Activated naive CD4-positive, alpha-beta T cell treated with anti-CD3 and anti-CD28 coated beads, Interleukin-2, amount 10 ng/mL, durations not matched to agents 7 days and 5 days (primary cell): Measurements from ENCODE around the gene NHERF2.
"Not testable (repeated sequence)": the region's sequence is repeated elsewhere in the genome, so short reads cannot be mapped to it uniquely, and the experiment has no call there.

Experiments
- CTCF ChIA-PET: fragments of 350-600 bp; sonication (Branson Sonifier 250); formaldehyde crosslinking; loops from one replicate; lab custom pipeline; 2021; ENCODE audit warnings: antibody characterized with exemption; lab: Charles Lee
- DNase-seq: peaks from one replicate; pipeline ENCODE4 v3.0.0-alpha.2; 2020
- H3K27ac Mint-ChIP-seq: one replicate; pipeline ENCODE4 v1.8.0; 2021; ENCODE audit warnings: mild to moderate bottlenecking, moderate library complexity, mixed read lengths
- H3K27me3 Mint-ChIP-seq: one replicate; pipeline ENCODE4 v1.8.0; 2021; ENCODE audit warnings: mild to moderate bottlenecking, mixed read lengths
- H3K36me3 Mint-ChIP-seq: one replicate; pipeline ENCODE4 v1.8.0; 2021; ENCODE audit warnings: mixed read lengths
- H3K4me1 Mint-ChIP-seq: one replicate; pipeline ENCODE4 v1.8.0; 2021; ENCODE audit warnings: mixed read lengths
- H3K4me3 Mint-ChIP-seq: one replicate; pipeline ENCODE4 v1.8.0; 2021; ENCODE audit warnings: mild to moderate bottlenecking, moderate library complexity, mixed read lengths
- H3K9me3 Mint-ChIP-seq: one replicate; pipeline ENCODE4 v1.8.0; 2021; ENCODE audit warnings: mixed read lengths

Gene NHERF2

GRCh38 chr16:2006317-2006716, 20.4 kb upstream of the NHERF2 start:
- CTCF ChIA-PET: no interaction called here
- H3K27ac Mint-ChIP-seq: no peak overlapping the region
- peaks cover 51% of the 10 kb centered on the region for H3K4me1 Mint-ChIP-seq
- H3K27me3 Mint-ChIP-seq: no peaks in the 10 kb centered on the region
- H3K9me3 Mint-ChIP-seq: no peaks in the 10 kb centered on the region
- DNase-seq: no peak
- H3K36me3 Mint-ChIP-seq: peaks cover 16% of the 10 kb centered on the region
- H3K4me3 Mint-ChIP-seq: no peak overlapping the region

- no peak for DNase-seq
- peaks cover 51% of the 10 kb centered on the region for H3K4me1 Mint-ChIP-seq
- H3K9me3 Mint-ChIP-seq: no peaks in the 10 kb centered on the region
- H3K27me3 Mint-ChIP-seq: no peaks in the 10 kb centered on the region
- peak overlapping the region; percentile 92 for H3K27ac Mint-ChIP-seq
- CTCF ChIA-PET: interaction anchor here (2.0 kb wide), 1 partner anchor 133 kb away, joined by 8 read pairs; no protein-coding TSS in a partner anchor
- peak overlapping the region; percentile 86 for H3K4me3 Mint-ChIP-seq
- peaks cover 11% of the 10 kb centered on the region for H3K36me3 Mint-ChIP-seq
These were observed 19.4 kb upstream of the NHERF2 start for GRCh38 chr16:2007081-2007836.

GRCh38 chr16:2008009-2008526, 18.6 kb upstream of the NHERF2 start:
- DNase-seq: peak; percentile 52
- Mint-ChIP-seq H3K4me1 (peaks cover 51% of the 10 kb centered on the region), H3K27me3 (no peaks in the 10 kb centered on the region), H3K9me3 (no peaks in the 10 kb centered on the region), H3K27ac (peak overlapping the region; percentile 92), H3K36me3 (peaks cover 9% of the 10 kb centered on the region), H3K4me3 (peak overlapping the region; percentile 86)
- CTCF ChIA-PET: interaction anchor here (2.0 kb wide), 1 partner anchor 132 kb away, joined by 8 read pairs; no protein-coding TSS in a partner anchor

DNA sequence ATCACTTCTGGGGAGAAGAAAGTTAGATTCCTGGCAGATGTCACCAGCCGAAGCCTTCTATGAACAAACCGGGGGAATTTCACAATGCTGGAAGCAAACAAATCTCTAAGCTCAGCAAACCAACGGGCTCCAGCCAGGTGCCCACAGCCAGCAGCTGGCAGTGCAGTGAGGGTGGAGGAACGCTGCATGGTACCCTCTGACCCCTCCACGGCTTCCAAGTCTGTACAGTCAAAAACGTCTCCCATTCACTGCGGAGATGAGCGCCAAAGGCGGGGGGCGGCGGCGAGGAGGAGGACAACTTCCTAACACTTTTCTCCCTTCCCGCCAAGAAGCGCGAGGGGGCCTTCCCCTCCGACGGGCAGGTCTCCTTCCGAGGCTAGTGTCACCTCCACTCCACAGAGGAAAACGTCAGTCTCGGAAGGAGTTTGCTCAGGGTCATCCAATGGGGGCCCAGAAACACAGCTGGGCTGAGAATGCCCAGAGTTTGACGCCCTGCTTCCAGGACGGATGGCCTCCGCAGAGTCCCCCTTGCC, 18.0 kb upstream of the NHERF2 start:
- H3K4me3 Mint-ChIP-seq: peak overlapping the region; percentile 86
- DNase-seq: peak; percentile 57
- H3K36me3 Mint-ChIP-seq: peaks cover 8% of the 10 kb centered on the region
- no peaks in the 10 kb centered on the region for H3K9me3 Mint-ChIP-seq
- CTCF ChIA-PET: interaction anchor here (2.0 kb wide), 1 partner anchor 132 kb away, joined by 8 read pairs; no protein-coding TSS in a partner anchor
- peaks cover 51% of the 10 kb centered on the region for H3K4me1 Mint-ChIP-seq
- peak overlapping the region; percentile 92 for H3K27ac Mint-ChIP-seq
- H3K27me3 Mint-ChIP-seq: no peaks in the 10 kb centered on the region

- Mint-ChIP-seq H3K27me3 (no peaks in the 10 kb centered on the region), H3K4me3 (peak overlapping the region; percentile 86), H3K36me3 (peaks cover 8% of the 10 kb centered on the region), H3K27ac (peak overlapping the region; percentile 92), H3K9me3 (no peaks in the 10 kb centered on the region), H3K4me1 (peaks cover 47% of the 10 kb centered on the region)
- DNase-seq: peak; percentile 43
- CTCF ChIA-PET: interaction anchor here (2.0 kb wide), 1 partner anchor 131 kb away, joined by 8 read pairs; no protein-coding TSS in a partner anchor
These were observed 17.5 kb upstream of the NHERF2 start for GRCh38 chr16:2009164-2009711.

- H3K9me3 Mint-ChIP-seq: no peaks in the 10 kb centered on the region
- H3K36me3 Mint-ChIP-seq: peaks cover 8% of the 10 kb centered on the region
- peaks cover 42% of the 10 kb centered on the region for H3K4me1 Mint-ChIP-seq
- no peaks in the 10 kb centered on the region for H3K27me3 Mint-ChIP-seq
- H3K27ac Mint-ChIP-seq: peak within 1 kb of the TSS; percentile 92
- peak; percentile 85 for DNase-seq
- CTCF ChIA-PET: no interaction called here
- H3K4me3 Mint-ChIP-seq: peak within 1 kb of the TSS; percentile 90
These were observed 16.8 kb upstream of the NHERF2 start, which contains the start of gene ZNF598 for GRCh38 chr16:2009791-2010510. Gene ZNF598, minus strand, starts transcription at chr16:2009821.

- not testable (repeated sequence) for H3K4me3 Mint-ChIP-seq, H3K27ac Mint-ChIP-seq
These were observed 15.0 kb upstream of the NHERF2 start for GRCh38 chr16:2011726-2012125.

DNA sequence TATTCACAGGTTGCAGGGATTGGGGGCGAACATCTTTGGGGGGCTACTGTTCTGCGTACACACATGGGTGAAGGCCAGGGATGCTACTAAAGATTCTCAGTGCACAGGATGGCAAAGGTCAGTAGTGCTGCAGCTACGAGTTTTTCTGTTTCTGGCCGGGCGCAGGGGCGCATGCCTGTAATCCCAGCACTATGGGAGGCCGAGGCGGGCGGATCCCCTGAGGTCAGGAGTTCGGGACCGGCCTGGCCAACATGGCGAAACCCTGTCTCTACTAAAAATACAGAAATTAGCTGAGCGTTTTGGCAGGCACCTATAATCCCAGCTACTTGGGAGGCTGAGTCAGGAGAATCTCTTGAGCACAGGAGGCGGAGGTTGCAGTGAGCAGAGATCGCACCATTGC, 13.2 kb upstream of the NHERF2 start:
- Mint-ChIP-seq H3K9me3 (no peaks in the 10 kb centered on the region), H3K27ac (no peak overlapping the region), H3K4me3 (no peak overlapping the region), H3K4me1 (peaks cover 12% of the 10 kb centered on the region), H3K27me3 (peaks cover 25% of the 10 kb centered on the region), H3K36me3 (peaks cover 2% of the 10 kb centered on the region)
- CTCF ChIA-PET: interaction anchor here (1.0 to 2.0 kb wide), 3 partner anchors 9 to 127 kb away, joined by 3 to 9 read pairs (median 6); no protein-coding TSS in a partner anchor
- no peak for DNase-seq

More at GRCh38 chr16:2011726-2012125, 15.0 kb upstream of the NHERF2 start:
- peaks cover 30% of the 10 kb centered on the region for H3K4me1 Mint-ChIP-seq
- H3K27me3 Mint-ChIP-seq, CTCF ChIA-PET, DNase-seq, H3K9me3 Mint-ChIP-seq, H3K36me3 Mint-ChIP-seq: not testable (repeated sequence)

DNA sequence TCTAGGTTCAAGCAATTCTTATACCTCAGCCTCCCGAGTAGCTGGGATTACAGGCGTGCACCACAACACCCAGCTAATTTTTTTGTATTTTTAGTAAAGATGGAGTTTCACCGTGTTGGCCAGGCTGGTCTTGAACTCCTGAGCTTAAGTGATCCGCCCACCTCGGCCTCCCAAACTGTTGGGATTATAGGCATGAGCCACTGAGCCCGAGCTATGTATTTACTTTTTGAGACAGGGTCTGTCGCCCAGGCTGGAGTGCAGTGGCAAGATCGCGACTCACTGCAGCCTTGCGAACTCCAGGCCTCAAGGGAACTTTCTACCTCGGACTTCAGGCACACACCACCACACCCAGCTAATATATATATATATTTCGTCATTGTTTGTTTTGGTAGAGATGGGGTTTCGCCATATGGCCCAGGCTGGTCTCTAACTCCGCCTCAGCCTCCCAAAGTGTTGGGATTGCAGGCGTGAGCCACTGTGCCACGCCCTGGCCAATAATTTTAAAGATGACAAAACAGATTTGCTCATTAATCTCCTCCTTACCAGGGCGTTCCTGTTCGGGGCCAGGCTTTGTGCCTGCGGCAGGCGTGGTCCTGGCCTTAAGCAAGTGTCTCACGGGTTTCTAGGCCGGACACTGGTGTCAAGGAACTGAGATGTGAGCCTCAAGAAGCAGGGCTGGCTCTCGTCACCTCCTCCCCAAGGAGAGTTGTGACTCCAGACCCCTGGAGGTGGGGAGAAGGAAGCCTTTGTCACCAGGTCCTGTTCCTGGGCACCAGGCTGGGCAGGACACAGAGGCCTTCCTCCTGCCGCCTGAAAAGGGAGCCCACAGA, 11.4 kb upstream of the NHERF2 start:
- peaks cover 43% of the 10 kb centered on the region for H3K27me3 Mint-ChIP-seq
- H3K4me3 Mint-ChIP-seq: no peak overlapping the region
- peaks cover 2% of the 10 kb centered on the region for H3K4me1 Mint-ChIP-seq
- DNase-seq: no peak
- CTCF ChIA-PET: no interaction called here
- no peaks in the 10 kb centered on the region for H3K9me3 Mint-ChIP-seq
- H3K27ac Mint-ChIP-seq: no peak overlapping the region
- H3K36me3 Mint-ChIP-seq: no peaks in the 10 kb centered on the region

- Mint-ChIP-seq H3K4me3 (no peak overlapping the region), H3K4me1 (peaks cover 4% of the 10 kb centered on the region), H3K27me3 (peaks cover 48% of the 10 kb centered on the region), H3K9me3 (no peaks in the 10 kb centered on the region), H3K36me3 (no peaks in the 10 kb centered on the region), H3K27ac (no peak overlapping the region)
- no peak for DNase-seq
- CTCF ChIA-PET: interaction anchor here (0.6 to 1.0 kb wide), 4 partner anchors 12 to 198 kb away, joined by 3 to 9 read pairs (median 4); no protein-coding TSS in a partner anchor
These were observed 10.8 kb upstream of the NHERF2 start for GRCh38 chr16:2015947-2016208.

GRCh38 chr16:2016407-2016922, 10.2 kb upstream of the NHERF2 start:
- CTCF ChIA-PET: interaction anchor here (0.6 to 1.0 kb wide), 6 partner anchors 13 to 199 kb away, joined by 3 to 9 read pairs (median 3); no protein-coding TSS in a partner anchor
- peaks cover 54% of the 10 kb centered on the region for H3K27me3 Mint-ChIP-seq
- peak; percentile 43 for DNase-seq
- no peaks in the 10 kb centered on the region for H3K36me3 Mint-ChIP-seq
- H3K27ac Mint-ChIP-seq: no peak overlapping the region
- peaks cover 4% of the 10 kb centered on the region for H3K4me1 Mint-ChIP-seq
- H3K4me3 Mint-ChIP-seq: no peak overlapping the region
- H3K9me3 Mint-ChIP-seq: no peaks in the 10 kb centered on the region

DNA sequence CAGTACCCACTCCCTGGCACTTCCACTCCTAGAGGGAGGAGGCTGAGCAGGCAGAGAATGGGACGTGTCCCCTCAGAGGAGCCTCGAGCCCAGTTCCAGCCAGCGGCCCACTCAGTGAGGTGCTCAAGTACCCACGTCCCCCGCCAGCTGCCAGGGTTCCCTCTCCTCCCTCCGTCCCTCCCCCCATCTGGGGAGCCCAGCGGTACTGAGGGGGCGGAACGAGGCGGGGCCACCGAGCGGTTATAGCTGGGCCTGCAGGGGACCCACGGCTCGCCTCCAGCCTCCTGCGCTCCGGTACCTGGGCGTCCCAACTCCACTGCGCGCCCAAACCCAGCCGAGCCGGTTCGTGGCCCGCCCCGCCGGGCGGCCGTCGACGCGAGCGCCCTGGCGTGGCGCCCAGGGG, 7.2 kb upstream of the NHERF2 start, which contains the start of gene NPW:
Gene NPW, plus strand, starts transcription at position 268 of the 403 bp plus-strand sequence.
- Mint-ChIP-seq H3K27me3 (peaks cover 75% of the 10 kb centered on the region), H3K9me3 (no peaks in the 10 kb centered on the region), H3K27ac (no peak within 1 kb of the TSS), H3K4me3 (no peak within 1 kb of the TSS), H3K36me3 (no peaks in the 10 kb centered on the region), H3K4me1 (peaks cover 24% of the 10 kb centered on the region)
- CTCF ChIA-PET: interaction anchor here (0.8 to 2.0 kb wide), 3 partner anchors 16 to 231 kb away, joined by 3 to 7 read pairs (median 3); partner anchors contain the start of gene ECI1
- peak; percentile 53 for DNase-seq
